ENCODE data around the gene FBLN5.

The FBLN5 gene

GRCh38 chr14:91947475-91948184 lies at the start of gene FBLN5:
TSS of gene FBLN5 (minus strand) at chr14:91947694. CDS start at chr14:91947229, 465 bp downstream.
- Histone ChIP-seq H3K9me3 (ENCODE audit: low read depth, low read length) (no peaks in the 10 kb centered on the region), H3K4me3 (peak within 1 kb of the TSS; percentile 91), H3K9ac (ENCODE audit: insufficient read length) (peak within 1 kb of the TSS; percentile 66), H3K27ac (no peak within 1 kb of the TSS), H3K36me3 (ENCODE audit: insufficient read depth, low read length) (no peaks in the 10 kb centered on the region)
- DNase-seq (ENCODE audit: low read depth, low spot score) = no peak
- TF ChIP-seq POLR2AphosphoS5 (IDR thresholded peaks at IDR 0.05; ENCODE audit: borderline replicate concordance, low read depth, low read length) = no peak
- no peak for TF ChIP-seq FOXP2 (optimal IDR thresholded peaks at IDR 0.05; ENCODE audit: control extremely low read depth, extremely low read length, insufficient read depth)
- TF ChIP-seq EZH2 (IDR thresholded peaks at IDR 0.05) = no peak

GRCh38 chr14:91996948-91997371 lies 49.5 kb upstream of the FBLN5 start:
- no peak overlapping the region for H3K27ac ChIP-seq

GRCh38 chr14:91987192-91987591 lies 39.7 kb upstream of the FBLN5 start:
- Histone ChIP-seq H3K36me3 (ENCODE audit: insufficient read depth, low read length) (peaks cover 70% of the 10 kb centered on the region), H3K27ac (no peak overlapping the region), H3K9ac (ENCODE audit: insufficient read length) (no peak overlapping the region), H3K4me3 (no peak overlapping the region), H3K9me3 (ENCODE audit: low read depth, low read length) (no peaks in the 10 kb centered on the region)
- TF ChIP-seq EZH2 (IDR thresholded peaks at IDR 0.05) = no peak
- no peak for TF ChIP-seq FOXP2 (optimal IDR thresholded peaks at IDR 0.05; ENCODE audit: control extremely low read depth, extremely low read length, insufficient read depth)
- TF ChIP-seq POLR2AphosphoS5 (IDR thresholded peaks at IDR 0.05; ENCODE audit: borderline replicate concordance, low read depth, low read length) = no peak
- DNase-seq (ENCODE audit: low read depth, low spot score) = no peak

More at GRCh38 chr14:91996948-91997371, 49.5 kb upstream of the FBLN5 start:
- Histone ChIP-seq H3K9ac (ENCODE audit: insufficient read length) (no peak overlapping the region), H3K9me3 (ENCODE audit: low read depth, low read length) (no peaks in the 10 kb centered on the region), H3K36me3 (ENCODE audit: insufficient read depth, low read length) (peaks cover 16% of the 10 kb centered on the region), H3K4me3 (no peak overlapping the region)
- TF ChIP-seq FOXP2 (optimal IDR thresholded peaks at IDR 0.05; ENCODE audit: control extremely low read depth, extremely low read length, insufficient read depth) = no peak
- TF ChIP-seq POLR2AphosphoS5 (IDR thresholded peaks at IDR 0.05; ENCODE audit: borderline replicate concordance, low read depth, low read length) = no peak
- TF ChIP-seq EZH2 (IDR thresholded peaks at IDR 0.05) = no peak
- DNase-seq (ENCODE audit: low read depth, low spot score) = peak; percentile 68

- no peak for TF ChIP-seq EZH2 (IDR thresholded peaks at IDR 0.05)
- no peak for TF ChIP-seq POLR2AphosphoS5 (IDR thresholded peaks at IDR 0.05; ENCODE audit: borderline replicate concordance, low read depth, low read length)
- no peak for TF ChIP-seq FOXP2 (optimal IDR thresholded peaks at IDR 0.05; ENCODE audit: control extremely low read depth, extremely low read length, insufficient read depth)
- no peaks in the 10 kb centered on the region for H3K9me3 ChIP-seq (ENCODE audit: low read depth, low read length)
- DNase-seq (ENCODE audit: low read depth, low spot score) = no peak
- no peak overlapping the region for H3K4me3 ChIP-seq
- no peak overlapping the region for H3K27ac ChIP-seq
- H3K9ac ChIP-seq (ENCODE audit: insufficient read length) = no peak overlapping the region
- peaks cover 56% of the 10 kb centered on the region for H3K36me3 ChIP-seq (ENCODE audit: insufficient read depth, low read length)
These were observed 38.2 kb upstream of the FBLN5 start for GRCh38 chr14:91985521-91986255.

- Histone ChIP-seq H3K27ac (no peak overlapping the region), H3K4me3 (no peak overlapping the region), H3K9ac (ENCODE audit: insufficient read length) (no peak overlapping the region), H3K9me3 (ENCODE audit: low read depth, low read length) (no peaks in the 10 kb centered on the region), H3K36me3 (ENCODE audit: insufficient read depth, low read length) (peaks cover 53% of the 10 kb centered on the region)
- no peak for DNase-seq (ENCODE audit: low read depth, low spot score)
- TF ChIP-seq EZH2 (IDR thresholded peaks at IDR 0.05) (no peak), FOXP2 (optimal IDR thresholded peaks at IDR 0.05; ENCODE audit: control extremely low read depth, extremely low read length, insufficient read depth) (no peak), POLR2AphosphoS5 (IDR thresholded peaks at IDR 0.05; ENCODE audit: borderline replicate concordance, low read depth, low read length) (no peak)
These were observed 37.5 kb upstream of the FBLN5 start for GRCh38 chr14:91985008-91985407.

GRCh38 chr14:91983588-91983987 lies 36.1 kb upstream of the FBLN5 start:
- H3K9me3 ChIP-seq (ENCODE audit: low read depth, low read length) = no peaks in the 10 kb centered on the region
- no peak overlapping the region for H3K27ac ChIP-seq
- no peak for DNase-seq (ENCODE audit: low read depth, low spot score)
- no peak for TF ChIP-seq POLR2AphosphoS5 (IDR thresholded peaks at IDR 0.05; ENCODE audit: borderline replicate concordance, low read depth, low read length)
- TF ChIP-seq EZH2 (IDR thresholded peaks at IDR 0.05) = no peak
- TF ChIP-seq FOXP2 (optimal IDR thresholded peaks at IDR 0.05; ENCODE audit: control extremely low read depth, extremely low read length, insufficient read depth) = no peak
- H3K36me3 ChIP-seq (ENCODE audit: insufficient read depth, low read length) = peaks cover 44% of the 10 kb centered on the region
- H3K4me3 ChIP-seq = no peak overlapping the region
- no peak overlapping the region for H3K9ac ChIP-seq (ENCODE audit: insufficient read length)

GRCh38 chr14:91980157-91980556 lies 32.7 kb upstream of the FBLN5 start:
- no peak for DNase-seq (ENCODE audit: low read depth, low spot score)
- Histone ChIP-seq H3K9ac (ENCODE audit: insufficient read length) (no peak overlapping the region), H3K36me3 (ENCODE audit: insufficient read depth, low read length) (peaks cover 18% of the 10 kb centered on the region), H3K27ac (no peak overlapping the region), H3K4me3 (no peak overlapping the region), H3K9me3 (ENCODE audit: low read depth, low read length) (no peaks in the 10 kb centered on the region)
- TF ChIP-seq POLR2AphosphoS5 (IDR thresholded peaks at IDR 0.05; ENCODE audit: borderline replicate concordance, low read depth, low read length) = no peak

- Histone ChIP-seq H3K4me3 (no peak overlapping the region), H3K27ac (no peak overlapping the region), H3K36me3 (ENCODE audit: insufficient read depth, low read length) (peaks cover 24% of the 10 kb centered on the region), H3K9me3 (ENCODE audit: low read depth, low read length) (no peaks in the 10 kb centered on the region), H3K9ac (ENCODE audit: insufficient read length) (no peak overlapping the region)
- TF ChIP-seq POLR2AphosphoS5 (IDR thresholded peaks at IDR 0.05; ENCODE audit: borderline replicate concordance, low read depth, low read length) (no peak), FOXP2 (optimal IDR thresholded peaks at IDR 0.05; ENCODE audit: control extremely low read depth, extremely low read length, insufficient read depth) (no peak), EZH2 (IDR thresholded peaks at IDR 0.05) (no peak)
- DNase-seq (ENCODE audit: low read depth, low spot score) = no peak
These were observed 30.4 kb upstream of the FBLN5 start for GRCh38 chr14:91977884-91978283.
